Activated CD4-positive, alpha-beta T cell treated with anti-CD3 and anti-CD28 coated beads, Interleukin-2, amount 50 U/mL, for 4 hours (primary cell): ENCODE measurements around the gene ALKBH7.
"Not testable (repeated sequence)": the region's sequence is repeated elsewhere in the genome, so short reads cannot be mapped to it uniquely, and the experiment has no call there.

Experiments
- DNase-seq, 2 experiments: peaks; one replicate each; pipeline ENCODE4 v3.0.0-alpha.2; 2020

Gene ALKBH7, protein sequence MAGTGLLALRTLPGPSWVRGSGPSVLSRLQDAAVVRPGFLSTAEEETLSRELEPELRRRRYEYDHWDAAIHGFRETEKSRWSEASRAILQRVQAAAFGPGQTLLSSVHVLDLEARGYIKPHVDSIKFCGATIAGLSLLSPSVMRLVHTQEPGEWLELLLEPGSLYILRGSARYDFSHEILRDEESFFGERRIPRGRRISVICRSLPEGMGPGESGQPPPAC

GRCh38 chr19:6372594-6373095, at the start of gene ALKBH7:
Gene ALKBH7 (plus strand): TSS chr19:6372794. CDS start chr19:6372821, 27 bp downstream.
- DNase-seq, result peak; percentile 94 to 96

GRCh38 chr19:6324757-6325156, 47.8 kb upstream of the ALKBH7 start:
- DNase-seq, result no peak

- DNase-seq, result no peak
Measured at GRCh38 chr19:6325614-6326013, 47.0 kb upstream of the ALKBH7 start.

- no peak for DNase-seq
Measured at GRCh38 chr19:6326815-6327214, 45.8 kb upstream of the ALKBH7 start.

GRCh38 chr19:6333439-6333838, 39.2 kb upstream of the ALKBH7 start, which contains the start of gene ACER1:
Gene ACER1 (minus strand): TSS chr19:6333612. CDS start chr19:6333551, 61 bp downstream.
- DNase-seq, result no peak

DNA sequence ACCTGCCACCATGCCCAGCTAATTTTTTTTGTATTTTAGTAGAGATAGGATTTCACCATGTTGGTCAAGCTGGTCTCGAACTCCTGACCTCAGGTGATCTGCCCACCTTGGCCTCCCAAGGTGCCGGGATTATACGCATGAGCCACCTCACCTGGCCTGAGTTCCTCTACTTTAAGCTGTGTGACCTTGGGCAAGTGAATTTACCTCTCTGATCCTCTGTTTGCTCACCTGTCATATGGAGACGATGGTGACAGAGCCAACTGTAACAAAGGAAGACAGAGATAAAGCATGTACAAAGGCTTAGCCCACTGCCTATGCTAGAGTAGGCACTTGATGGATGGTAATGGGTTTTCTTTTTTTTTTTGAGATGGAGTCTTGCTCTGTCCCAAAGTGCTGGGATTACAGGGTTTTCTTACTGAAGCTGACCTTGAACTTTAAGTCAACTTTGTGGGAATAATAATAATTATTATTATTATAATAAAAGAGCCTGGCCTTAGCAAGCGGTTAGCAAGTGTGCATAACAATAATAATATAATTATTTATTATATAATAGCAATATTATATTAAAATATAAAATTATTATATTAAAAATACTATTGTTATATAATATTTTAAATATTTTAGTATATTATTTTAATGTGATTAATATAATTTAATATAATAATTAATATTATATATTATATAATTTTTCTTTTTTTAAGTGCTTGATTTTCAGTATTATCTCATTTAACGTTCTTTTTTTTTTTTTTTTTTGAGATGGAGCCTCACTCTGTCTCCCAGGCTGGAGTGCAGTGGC, 37.9 kb upstream of the ALKBH7 start:
- no peak for DNase-seq

GRCh38 chr19:6340493-6341201, 31.9 kb upstream of the ALKBH7 start:
- DNase-seq, result no peak

- no peak for DNase-seq
Measured at GRCh38 chr19:6343462-6343861, 29.1 kb upstream of the ALKBH7 start.

GRCh38 chr19:6349271-6349670, 23.3 kb upstream of the ALKBH7 start:
- not testable (repeated sequence) for DNase-seq

GRCh38 chr19:6350688-6351087, 21.9 kb upstream of the ALKBH7 start:
- no peak for DNase-seq

DNA sequence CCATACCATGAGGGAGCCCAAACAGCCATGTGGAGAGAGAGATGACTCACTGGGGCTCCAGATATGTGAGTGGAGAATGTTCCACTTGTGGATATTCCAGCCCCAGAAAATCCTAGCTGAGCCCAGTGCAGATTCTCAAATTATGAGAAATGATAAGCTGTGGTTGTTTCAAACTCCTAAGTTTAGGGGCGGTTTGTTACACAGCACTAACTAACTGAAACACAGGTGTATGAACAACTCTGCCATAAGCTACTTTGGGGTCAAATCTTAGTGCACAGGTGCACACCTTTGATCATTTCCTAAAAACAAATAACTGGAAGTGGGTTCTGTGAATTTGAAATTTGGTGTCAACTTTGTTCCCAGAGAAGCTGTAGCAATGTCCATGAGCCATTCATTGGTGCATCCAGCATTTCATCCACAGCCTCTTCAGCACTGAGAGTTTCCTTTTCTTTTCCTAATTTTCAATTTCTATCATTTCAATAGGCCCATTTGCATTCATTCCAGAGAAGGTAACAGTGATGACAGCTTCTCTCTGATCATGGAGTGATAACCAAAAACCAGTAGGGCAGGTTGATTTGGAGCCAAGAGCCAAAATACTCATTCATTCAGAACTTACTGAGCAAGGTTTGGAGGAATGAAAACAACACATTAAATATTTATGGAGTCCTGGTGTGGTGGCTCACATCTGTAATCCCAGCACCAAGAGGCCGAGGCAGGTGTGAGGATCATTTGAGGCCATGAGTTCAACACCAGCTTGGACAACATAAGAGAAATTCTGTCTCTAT, 20.0 kb upstream of the ALKBH7 start:
- DNase-seq, result no peak

DNA sequence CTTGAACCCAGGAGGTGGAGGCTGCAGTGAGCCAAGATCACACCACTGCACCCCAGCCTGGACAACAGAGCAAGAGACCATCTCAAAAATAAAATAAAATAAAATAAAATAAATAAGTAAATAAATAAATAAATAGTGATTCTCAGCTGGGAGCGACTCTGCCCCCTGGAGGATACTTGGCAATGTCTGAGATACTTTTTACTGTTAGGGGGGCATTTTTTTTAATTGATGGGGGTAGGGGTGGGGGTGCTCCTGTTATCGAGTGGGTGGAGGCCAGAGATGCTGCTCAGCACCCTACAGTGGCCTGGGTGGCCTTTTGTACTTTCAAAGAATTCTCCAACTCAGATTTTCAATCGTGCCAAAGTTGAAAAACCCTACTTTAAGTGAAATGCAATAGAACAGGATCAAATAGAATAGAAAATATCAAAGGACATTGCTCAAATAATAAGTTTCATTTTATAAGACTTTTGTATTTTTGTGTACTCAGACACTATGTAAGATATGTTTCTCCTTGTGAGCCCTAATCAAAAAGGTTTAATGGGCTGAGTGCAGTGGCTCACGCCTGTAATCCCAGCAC, 18.4 kb upstream of the ALKBH7 start:
- DNase-seq, result no peak

GRCh38 chr19:6355321-6356040, 17.1 kb upstream of the ALKBH7 start:
- not testable (repeated sequence) for DNase-seq

GRCh38 chr19:6357174-6357573, 15.4 kb upstream of the ALKBH7 start:
- no peak for DNase-seq

DNA sequence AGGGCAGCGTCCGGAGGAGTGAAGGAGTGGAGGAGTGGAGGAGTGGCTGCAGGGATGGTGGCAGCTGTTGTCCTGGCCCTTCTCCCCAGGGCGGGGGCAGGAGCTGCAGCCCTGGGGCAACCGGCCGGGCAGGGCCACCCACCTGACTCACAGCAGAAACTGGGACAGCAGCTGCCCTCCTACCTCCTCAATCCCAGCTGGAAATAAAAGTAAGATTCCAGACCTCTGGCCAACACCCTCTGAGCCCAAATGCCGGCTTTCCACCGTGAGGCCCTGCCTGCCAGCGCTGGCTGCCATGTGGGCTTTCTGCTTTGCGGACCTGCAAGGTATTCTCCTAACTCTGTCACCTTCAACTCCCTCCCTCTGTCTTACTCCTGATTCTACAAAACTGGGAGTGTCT, 14.6 kb upstream of the ALKBH7 start:
- no peak for DNase-seq

DNA sequence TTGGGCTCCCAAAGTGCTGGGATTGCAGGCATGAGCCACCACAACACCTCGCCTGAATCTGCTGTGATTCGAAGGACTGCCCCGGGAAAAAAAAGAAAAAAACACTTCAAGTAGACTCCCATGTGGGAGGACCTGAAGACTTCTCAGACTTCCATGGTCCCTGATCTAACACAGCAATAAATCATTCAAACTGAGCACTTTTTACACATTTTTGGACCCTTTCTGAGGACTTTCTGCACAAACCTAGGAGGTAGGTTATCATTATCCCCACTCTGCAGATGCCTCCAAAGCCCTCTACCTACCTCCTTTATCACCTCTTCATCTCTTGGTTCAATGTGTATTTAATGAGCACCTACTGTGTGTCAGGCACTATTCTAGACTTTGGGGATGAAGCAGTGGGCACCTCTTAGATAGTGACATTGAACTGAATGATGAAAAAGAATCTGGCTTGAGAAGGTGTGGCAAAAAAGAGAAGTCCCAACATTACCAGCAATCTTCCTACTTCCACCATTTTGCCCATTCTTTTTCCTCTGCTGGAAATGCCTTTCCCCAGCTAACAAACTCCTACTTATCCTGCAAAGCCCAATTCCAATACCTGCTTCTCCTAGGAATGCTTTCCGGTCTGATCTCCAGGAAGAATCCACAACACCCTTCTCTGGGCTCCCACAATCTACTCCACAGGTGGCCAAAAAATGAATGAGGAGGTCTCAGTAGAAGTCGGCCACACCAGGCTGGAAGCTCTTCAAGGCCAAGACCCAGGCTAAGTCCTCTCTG, 12.8 kb upstream of the ALKBH7 start:
- no peak for DNase-seq

- not testable (repeated sequence) for DNase-seq
Measured at GRCh38 chr19:6360445-6360844, 12.1 kb upstream of the ALKBH7 start.

- DNase-seq, result not testable (repeated sequence)
Measured at GRCh38 chr19:6360857-6361216, 11.8 kb upstream of the ALKBH7 start.

GRCh38 chr19:6362027-6362350, 10.6 kb upstream of the ALKBH7 start:
- no peak for DNase-seq

- DNase-seq, result no peak
Measured at GRCh38 chr19:6362351-6362801, 10.2 kb upstream of the ALKBH7 start.

DNA sequence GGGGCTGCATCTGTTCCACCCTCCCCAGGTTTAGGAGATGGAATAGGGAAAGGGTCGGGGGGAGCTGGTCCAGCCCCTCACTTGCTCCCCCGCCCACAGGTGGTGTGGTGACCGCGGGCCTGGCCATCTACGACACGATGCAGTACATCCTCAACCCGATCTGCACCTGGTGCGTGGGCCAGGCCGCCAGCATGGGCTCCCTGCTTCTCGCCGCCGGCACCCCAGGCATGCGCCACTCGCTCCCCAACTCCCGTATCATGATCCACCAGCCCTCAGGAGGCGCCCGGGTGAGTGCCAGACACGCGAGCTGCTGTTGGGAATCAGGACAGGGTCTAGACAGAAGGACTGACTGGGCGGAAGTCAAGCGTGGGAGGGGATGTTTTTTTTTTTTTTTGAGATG, 8.2 kb upstream of the ALKBH7 start:
- DNase-seq, result no peak
